B cell (primary cell): ENCODE results near the gene RNF223.

Experiments used
- CTCF ChIP-seq: fragments of 200-600 bp; IDR thresholded peaks from one replicate; pipeline ENCODE4 v1.8.0; 2022; ENCODE audit warnings: antibody characterized with exemption, mild to moderate bottlenecking
- EZH2 ChIP-seq: IDR thresholded peaks from 2 replicates; pipeline ENCODE4 v1.6.1; 2012; ENCODE audit warnings: borderline replicate concordance, low read depth, mild to moderate bottlenecking, moderate library complexity, low read length; ENCODE audit not compliant: insufficient read depth, poor library complexity, severe bottlenecking

- TF ChIP-seq CTCF (no peak), EZH2 (no peak)
Observed at GRCh38 chr1:1027791-1028190, 46.3 kb downstream of the RNF223 start.
